Colonic mucosa (tissue), 4 donors: ENCODE measurements around the gene SHD. TPM values are rescaled to one million over a fixed set of nuclear protein-coding genes. Genes with fewer than 3 reads are reported as not detected.

Experiments used
- DNase-seq: peaks from one replicate; pipeline ENCODE4 v3.0.0-alpha.2; 2020
- H3K27ac ChIP-seq: fragments of 200-600 bp; one replicate; pipeline ENCODE4 v1.8.0; 2021
- H3K27me3 ChIP-seq: fragments of 200-600 bp; one replicate; pipeline ENCODE4 v1.8.0; 2021
- H3K36me3 ChIP-seq: fragments of 200-600 bp; one replicate; pipeline ENCODE4 v1.8.0; 2021
- H3K4me1 ChIP-seq: fragments of 200-600 bp; one replicate; pipeline ENCODE4 v1.8.0; 2021; ENCODE audit warnings: mild to moderate bottlenecking
- H3K4me3 ChIP-seq: fragments of 200-600 bp; one replicate; pipeline ENCODE4 v1.8.0; 2021
- H3K9ac ChIP-seq, 2 donors: one replicate each; pipeline ENCODE4 v1.7.0; 2013; ENCODE audit warnings: control low read depth in 2 of 2, low read depth in 2 of 2, low read length in 2 of 2
- H3K9me3 ChIP-seq: fragments of 200-600 bp; one replicate; pipeline ENCODE4 v1.8.0; 2021
- CTCF ChIP-seq: fragments of 200-600 bp; IDR thresholded peaks from one replicate; pipeline ENCODE4 v1.8.0; 2022; ENCODE audit warnings: antibody characterized with exemption, mild to moderate bottlenecking
- intact Hi-C: fragments of 100-400 bp; cut with DNase I; formaldehyde crosslinking; loops from one replicate; pipeline ENCODE4 v1.14.1; 2022
- total RNA-seq, 2 donors: library from RNA; stranded (reverse); fragmentation: NEBNext Ultra II Directional in 1 of 2; extraction: Animal tissue kit (Norgen Biotek cat#: 25700) in 1 of 2; gene quantifications; one replicate each; pipeline ENCODE4 v1.2.1, GENCODE V29; 2021
- donor health status: healthy.
- donor health status: DM: no; HTN: no; CAD: no.
- donor health status: DM: no; HTN: no; CAD: no.

The SHD gene
- total RNA-seq, 2 donors from 2014 or later: 16.8 to 19.3 TPM

- peak overlapping the region; percentile 88 for H3K27ac ChIP-seq
- no peak for TF ChIP-seq CTCF
- DNase-seq: peak; percentile 72
- no peaks in the 10 kb centered on the region for H3K27me3 ChIP-seq
- intact Hi-C loops: no loop called here
- peaks cover 11% of the 10 kb centered on the region for H3K4me1 ChIP-seq
- H3K9ac ChIP-seq: peak overlapping the region; percentile 77 to 98
- no peaks in the 10 kb centered on the region for H3K9me3 ChIP-seq
- H3K36me3 ChIP-seq: no peaks in the 10 kb centered on the region
- H3K4me3 ChIP-seq: peak overlapping the region; percentile 48
These were observed 58.9 kb downstream of the SHD start for GRCh38 chr19:4337906-4338440.

GRCh38 chr19:4338441-4339355, 59.6 kb downstream of the SHD start, which contains the start of gene STAP2:
Gene STAP2, minus strand, starts transcription at chr19:4338827. Its CDS starts 74 bp downstream, at chr19:4338753.
- no peaks in the 10 kb centered on the region for H3K9me3 ChIP-seq
- H3K4me3 ChIP-seq: peak within 1 kb of the TSS; percentile 48
- H3K9ac ChIP-seq: peak within 1 kb of the TSS; percentile 77 to 98
- peaks cover 11% of the 10 kb centered on the region for H3K4me1 ChIP-seq
- intact Hi-C loops: no loop called here
- no peak for TF ChIP-seq CTCF
- H3K36me3 ChIP-seq: no peaks in the 10 kb centered on the region
- peak; percentile 91 for DNase-seq
- no peaks in the 10 kb centered on the region for H3K27me3 ChIP-seq
- peak within 1 kb of the TSS; percentile 88 for H3K27ac ChIP-seq

Other genes with a start within 250 kb of the SHD start
- 100 to 1,000 TPM; 110 to 123 TPM for gene ZBTB7A, start 212.4 kb upstream of the SHD start, total RNA-seq
- 100 to 1,000 TPM; 211 to 260 TPM for gene MAP2K2, start 155.1 kb upstream of the SHD start, total RNA-seq
- gene CREB3L3, start 125.6 kb upstream of the SHD start, total RNA-seq: 1 to 10 TPM; 1.1 to 9.9 TPM
- gene SIRT6, start 96.7 kb upstream of the SHD start, total RNA-seq: 100 to 1,000 TPM in 1 of 2 donors, 10 to 100 TPM in 1; 83.9 to 120 TPM
- 1 to 10 TPM in 1 of 2 donors, under 1 TPM in 1; 0.35 to 1.8 TPM for gene ANKRD24, start 96.6 kb upstream of the SHD start, total RNA-seq
- gene EBI3, start 49.7 kb upstream of the SHD start, total RNA-seq: 1 to 10 TPM in 1 of 2 donors, under 1 TPM in 1; 0.56 to 1.6 TPM
- 10 to 100 TPM; 15.8 to 25.8 TPM for gene YJU2, start 32.2 kb upstream of the SHD start, total RNA-seq
- under 1 TPM in 1 of 2 donors, not detected in 1; 0.74 TPM for gene TMIGD2, start 23.1 kb downstream of the SHD start, total RNA-seq
- gene FSD1, start 25.3 kb downstream of the SHD start, total RNA-seq: 1 to 10 TPM in 1 of 2 donors, under 1 TPM in 1; 0.98 to 2.4 TPM
- gene STAP2, start 59.6 kb downstream of the SHD start, total RNA-seq: 100 to 1,000 TPM; 197 to 218 TPM
- gene MPND, start 64.3 kb downstream of the SHD start, total RNA-seq: 10 to 100 TPM; 38.0 to 63.2 TPM
- gene SH3GL1, start 121.3 kb downstream of the SHD start, total RNA-seq: 10 to 100 TPM; 54.0 to 66.6 TPM
- gene CHAF1A, start 123.4 kb downstream of the SHD start, total RNA-seq: 10 to 100 TPM; 15.6 to 53.2 TPM
- gene UBXN6, start 178.5 kb downstream of the SHD start, total RNA-seq: 10 to 100 TPM; 84.9 to 96.7 TPM
- gene HDGFL2, start 193.0 kb downstream of the SHD start, total RNA-seq: 10 to 100 TPM; 32.7 to 55.0 TPM
- gene PLIN4, start 239.2 kb downstream of the SHD start, total RNA-seq: 1 to 10 TPM in 1 of 2 donors, under 1 TPM in 1; 0.47 to 6.3 TPM